GM12878 (cell line): ENCODE results near the gene OGA. TPM values are rescaled to one million over a fixed set of nuclear protein-coding genes. Genes with fewer than 3 reads are reported as not detected.

Source experiments
- ATAC-seq: fragments of 200-7000 bp; cut with Tn5 transposase; 3 replicates; pipeline ENCODE4 v1.9.1; 2020; ENCODE audit warnings: mild to moderate bottlenecking, moderate library complexity
- BruUV-seq: library from RNA; stranded (reverse); fragments of 400-500 nt; replicated peaks from 2 replicates; lab custom pipeline; 2021; lab: Mats Ljungman, UMichigan
- CTCF ChIA-PET: fragments of 300-600 bp; sonication (Branson Sonifier 250); formaldehyde crosslinking; extraction: SDS; loops from one replicate; lab custom pipeline; 2021; ENCODE audit warnings: inconsistent platforms; lab: Yijun Ruan, JAX
- POLR2A ChIA-PET: fragments of 350-600 bp; formaldehyde crosslinking; extraction: SDS; loops from one replicate; lab custom pipeline; 2021; ENCODE audit warnings: inconsistent platforms; lab: Charles Lee
- RAD21 ChIA-PET: fragments of 300-600 bp; sonication (Branson Sonifier 250); formaldehyde crosslinking; loops from one replicate; lab custom pipeline; 2023; ENCODE audit warnings: antibody characterized with exemption; ENCODE audit not compliant: unreplicated experiment; lab: Charles Lee
- SMC1A ChIA-PET: fragments of 300-600 bp; sonication (Branson Sonifier 250); formaldehyde crosslinking; loops from one replicate; lab custom pipeline; 2023; ENCODE audit not compliant: unreplicated experiment, uncharacterized antibody; lab: Charles Lee
- DNase-seq: peaks from one replicate; pipeline ENCODE4 v3.0.0-alpha.2; 2011; ENCODE audit warnings: low read depth, low spot score
- FAIRE-seq: peaks from 3 replicates; lab custom pipeline; 2011; peaks lifted over from hg19 to GRCh38; lab: Jason Lieb, UNC
- H2AFZ ChIP-seq: 2 replicates; pipeline ENCODE4 v1.6.0; 2011; ENCODE audit warnings: low read depth, low read length, control low read depth; ENCODE audit not compliant: control insufficient read depth
- H3K27ac ChIP-seq: 2 replicates; pipeline ENCODE4 v1.5.1; 2011; ENCODE audit warnings: control low read depth; ENCODE audit not compliant: control insufficient read depth, insufficient read depth
- H3K27me3 ChIP-seq, 2 experiments: replicated peaks in 1 of 2; 2 replicates each; pipeline versions ENCODE4 v1.6.0 to v1.6.1; 2011; ENCODE audit warnings: low read length in 1 of 2; ENCODE audit not compliant: control insufficient read depth in 2 of 2, insufficient read depth in 2 of 2
- H3K36me3 ChIP-seq, 2 experiments: 2 replicates each; pipeline ENCODE4 v1.5.1; 2011; ENCODE audit warnings: low read length in 1 of 2; ENCODE audit not compliant: control insufficient read depth in 2 of 2, insufficient read depth in 2 of 2
- H3K4me1 ChIP-seq: 2 replicates; pipeline ENCODE4 v1.6.1; 2011; ENCODE audit warnings: mild to moderate bottlenecking, low read length, moderate library complexity, mixed read lengths; ENCODE audit not compliant: control insufficient read depth, insufficient read depth
- H3K4me2 ChIP-seq: 2 replicates; pipeline ENCODE4 v1.6.0; 2011; ENCODE audit warnings: control low read depth; ENCODE audit not compliant: control insufficient read depth, insufficient read depth
- H3K4me3 ChIP-seq: fragments of 200-600 bp; sonication (generic); 2 replicates; pipeline ENCODE4 v1.5.1; 2016
- H3K79me2 ChIP-seq: 2 replicates; pipeline ENCODE4 v1.6.0; 2011; ENCODE audit warnings: low read length; ENCODE audit not compliant: control insufficient read depth, insufficient read depth
- H3K9ac ChIP-seq: 2 replicates; pipeline ENCODE4 v1.8.0; 2011; ENCODE audit warnings: low read length, control low read depth, mixed read lengths; ENCODE audit not compliant: control insufficient read depth, insufficient read depth
- H3K9me3 ChIP-seq: replicated peaks from 3 replicates; pipeline ENCODE4 v1.5.1; 2011; ENCODE audit warnings: mild to moderate bottlenecking, low read length; ENCODE audit not compliant: control insufficient read depth, insufficient read depth
- H4K20me1 ChIP-seq: 2 replicates; pipeline ENCODE4 v1.6.0; 2011; ENCODE audit not compliant: control insufficient read depth, insufficient read depth
- CBX5 ChIP-seq: sonication (generic); IDR thresholded peaks from 2 replicates; pipeline ENCODE4 v1.6.1; 2016; ENCODE audit warnings: low read depth, moderate library complexity, mild to moderate bottlenecking, inconsistent platforms
- CHD1 ChIP-seq: IDR thresholded peaks from 2 replicates; pipeline ENCODE4 v1.6.1; 2012; ENCODE audit warnings: low read depth, low read length, improper control_type of control experiment
- GABPA ChIP-seq: IDR thresholded peaks from 2 replicates; pipeline ENCODE4 v1.6.1; 2014; ENCODE audit warnings: antibody characterized with exemption, low read depth, mild to moderate bottlenecking, inconsistent platforms
- HDAC6 ChIP-seq: fragments of 200-600 bp; sonication (generic); IDR thresholded peaks from one replicate; pipeline ENCODE4 v1.8.0; 2017; ENCODE audit warnings: antibody characterized with exemption; ENCODE audit not compliant: unreplicated experiment
- POLR2AphosphoS5 ChIP-seq: IDR thresholded peaks from 2 replicates; pipeline ENCODE4 v1.6.1; 2011; ENCODE audit warnings: mild to moderate bottlenecking, low read length, inconsistent platforms
- SIX5 ChIP-seq: IDR thresholded peaks from 2 replicates; pipeline ENCODE4 v1.6.1; 2011; ENCODE audit warnings: mild to moderate bottlenecking, low read depth, low read length, moderate library complexity; ENCODE audit not compliant: severe bottlenecking
- WGBS: methylation state at CpG from one replicate; pipeline ENCODE4 v1.1.6; 2016; ENCODE audit warnings: low lambda C conversion rate; ENCODE audit not compliant: insufficient replicate concordance, insufficient coverage; ENCODE audit errors: missing lambda C conversion rate; 5-methylcytosine and 5-hydroxymethylcytosine counted together
- in situ Hi-C: fragments of 300-500 bp; cut with MboI; formaldehyde crosslinking; loops from 9 replicates; pipeline ENCODE4 v1.14.3; 2018; ENCODE audit warnings: mixed read lengths
- intact Hi-C: fragments of 100-400 bp; cut with micrococcal nuclease; formaldehyde crosslinking; loops from one replicate; pipeline ENCODE4 v1.14.2; 2022; ENCODE audit not compliant: unreplicated experiment
- polyA plus RNA-seq, 11 experiments: library from polyadenylated mRNA; depleted of rRNA in 4 of 11; unstranded in 6 of 11; stranded (reverse) in 5 of 11; fragments of >200 nt; fragmentation: Nextera tagmentation in 4 of 11; fragmentation: Illumina TruSeq in 1 of 11; extraction: Ambion mirVana in 4 of 11; extraction: Trizol in 1 of 11; gene quantifications; 1 replicate in 1 of 11; 2 replicates in 10 of 11; pipeline versions ENCODE4 v1.2.1 to v1.2.3, GENCODE V29; 2011 to 2016; ENCODE audit warnings: inconsistent platforms in 2 of 11, missing spikeins in 2 of 11, low read depth in 1 of 11
- total RNA-seq, 4 experiments: library from RNA; depleted of rRNA in 3 of 4; stranded (reverse); fragments of >200 nt in 3 of 4; fragmentation: Illumina TruSeq in 1 of 4; extraction: Trizol in 1 of 4; gene quantifications; 2 replicates each; pipeline versions ENCODE4 v1.2.1 to v1.2.3, GENCODE V29; 2013 to 2021
- TF ChIP-seq, protein P1 (sequence below): IDR thresholded peaks from 2 replicates; pipeline ENCODE4 v1.6.1; 2012; ENCODE audit warnings: low read depth, low read length, improper control_type of control experiment
- TF ChIP-seq, protein P2 (sequence below): IDR thresholded peaks from 2 replicates; pipeline ENCODE4 v1.6.1; 2011; ENCODE audit warnings: low read depth, mild to moderate bottlenecking, low read length, moderate library complexity, borderline replicate concordance; ENCODE audit errors: extremely low read depth
- TF ChIP-seq, protein P3 (sequence below): IDR thresholded peaks from 2 replicates; pipeline ENCODE4 v1.6.1; 2011; ENCODE audit warnings: low read depth, low read length, improper control_type of control experiment, borderline replicate concordance

OGA gene
- total and polyA plus RNA-seq, 10 of the 15 experiments (the other 5 are each of a cell fraction or from before 2014, with no cell fraction given), result 23.0 to 145 (median 85.2) TPM

DNA sequence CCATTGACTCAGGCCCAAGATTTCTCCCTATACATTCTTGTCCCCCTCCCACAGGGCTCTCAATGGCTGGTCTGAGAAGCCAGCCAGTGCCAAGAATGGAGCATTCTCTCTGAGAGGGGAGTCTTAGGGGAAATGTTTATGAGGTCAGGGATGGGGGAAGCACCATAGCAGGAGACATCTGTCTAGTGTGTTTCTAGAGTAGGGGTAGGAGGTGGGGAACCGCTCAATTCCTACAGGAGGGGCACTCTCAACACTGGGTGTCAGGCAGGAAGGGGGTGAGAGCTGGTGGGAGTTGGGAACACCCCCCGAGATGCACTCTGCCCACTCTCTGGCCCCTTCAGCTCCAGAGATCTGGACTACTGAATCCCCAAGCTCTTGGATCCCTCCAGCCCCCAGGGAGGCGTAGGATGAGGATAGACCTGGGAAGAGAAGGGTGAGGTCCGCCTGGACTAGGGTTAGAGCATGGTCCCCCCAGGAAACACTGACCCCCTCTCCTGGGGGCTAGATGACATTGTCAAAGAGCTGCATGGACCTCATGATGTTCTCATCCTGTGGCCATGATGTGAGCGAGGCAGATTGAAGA is 8.7 kb upstream of the OGA start:
- H3K27me3 ChIP-seq, result no peaks in the 10 kb centered on the region
- ChIA-PET CTCF (interaction anchor here (0.7 kb wide), 1 partner anchor 246 kb away, joined by 4 read pairs; no protein-coding TSS in a partner anchor), POLR2A (interaction anchor here (1.2 to 4.5 kb wide), 2 partner anchors 8 to 226 kb away, joined by 3 to 33 read pairs; partner anchors contain the start of gene OGA), RAD21 (no interaction called here), SMC1A (interaction anchor here (2.2 kb wide), 1 partner anchor 8 kb away, joined by 13 read pairs; the partner anchor contains the start of gene OGA)
- in situ Hi-C loops (no loop called here), intact Hi-C loops (no loop called here)
- TF ChIP-seq POLR2AphosphoS5 (no peak), SIX5 (no peak), CBX5 (no peak)
- TF ChIP-seq, protein P1, sequence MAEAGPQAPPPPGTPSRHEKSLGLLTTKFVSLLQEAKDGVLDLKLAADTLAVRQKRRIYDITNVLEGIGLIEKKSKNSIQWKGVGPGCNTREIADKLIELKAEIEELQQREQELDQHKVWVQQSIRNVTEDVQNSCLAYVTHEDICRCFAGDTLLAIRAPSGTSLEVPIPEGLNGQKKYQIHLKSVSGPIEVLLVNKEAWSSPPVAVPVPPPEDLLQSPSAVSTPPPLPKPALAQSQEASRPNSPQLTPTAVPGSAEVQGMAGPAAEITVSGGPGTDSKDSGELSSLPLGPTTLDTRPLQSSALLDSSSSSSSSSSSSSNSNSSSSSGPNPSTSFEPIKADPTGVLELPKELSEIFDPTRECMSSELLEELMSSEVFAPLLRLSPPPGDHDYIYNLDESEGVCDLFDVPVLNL, result no peak
- H3K79me2 ChIP-seq, result no peaks in the 10 kb centered on the region
- H3K9me3 ChIP-seq, result no peaks in the 10 kb centered on the region
- H3K4me2 ChIP-seq, result no peak overlapping the region
- WGBS, result 50% methylated on average over 5 of the region's 5 CpGs
- ATAC-seq, result no peak
- BruUV-seq, result no TSS peak
- H2AFZ ChIP-seq, result no peak overlapping the region
- DNase-seq, result no peak
- FAIRE-seq, result no peak
- peaks cover 19% of the 10 kb centered on the region for H3K4me1 ChIP-seq
- no peak overlapping the region for H3K9ac ChIP-seq
- H3K4me3 ChIP-seq, result no peak overlapping the region
- no peaks in the 10 kb centered on the region for H4K20me1 ChIP-seq
- no peak overlapping the region for H3K27ac ChIP-seq
- peaks cover 0 to 4% of the 10 kb centered on the region in 2 experiments; a peak in 1 of 4 replicates for H3K36me3 ChIP-seq

DNA sequence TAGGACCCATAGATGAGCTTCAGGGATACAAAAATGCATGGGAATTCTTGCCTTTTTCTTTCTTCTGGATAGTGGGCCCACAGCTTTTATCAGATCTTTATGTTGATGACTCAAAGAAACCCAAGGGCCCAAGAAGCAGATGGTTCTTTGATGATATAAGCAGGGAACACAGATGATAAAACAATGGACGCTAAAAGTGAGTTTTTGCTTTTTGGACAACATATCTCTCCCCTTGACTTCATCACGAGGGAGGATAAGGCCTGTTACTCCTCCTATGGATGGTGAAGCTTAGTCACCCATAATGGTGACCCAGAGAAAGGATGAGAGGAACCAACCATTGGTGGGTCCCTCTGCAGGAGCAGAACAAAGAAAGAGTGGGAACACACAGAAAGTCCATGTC is 6.5 kb upstream of the OGA start:
- H3K4me2 ChIP-seq, result no peak overlapping the region
- WGBS, result 48% methylated on average over 2 of the region's 2 CpGs
- RAD21 ChIA-PET, result interaction anchor here (0.6 kb wide), 1 partner anchor 66 kb away, joined by 4 read pairs; no protein-coding TSS in a partner anchor
- FAIRE-seq (no peak), ATAC-seq (no peak), DNase-seq (no peak)
- H3K79me2 ChIP-seq, result peaks cover 2% of the 10 kb centered on the region
- H3K27me3 ChIP-seq, result no peaks in the 10 kb centered on the region
- POLR2A ChIA-PET, result interaction anchor here (0.6 to 0.7 kb wide), 2 partner anchors 15 to 150 kb away, joined by 4 read pairs; no protein-coding TSS in a partner anchor
- BruUV-seq, result no TSS peak
- SMC1A ChIA-PET, result no interaction called here
- in situ Hi-C loops (no loop called here), intact Hi-C loops (no loop called here)
- H3K4me3 ChIP-seq, result no peak overlapping the region
- H2AFZ ChIP-seq, result no peak overlapping the region
- TF ChIP-seq HDAC6 (no peak), GABPA (no peak), CHD1 (no peak)
- TF ChIP-seq, protein P2, sequence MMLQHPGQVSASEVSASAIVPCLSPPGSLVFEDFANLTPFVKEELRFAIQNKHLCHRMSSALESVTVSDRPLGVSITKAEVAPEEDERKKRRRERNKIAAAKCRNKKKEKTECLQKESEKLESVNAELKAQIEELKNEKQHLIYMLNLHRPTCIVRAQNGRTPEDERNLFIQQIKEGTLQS, result no peak
- TF ChIP-seq, protein P3, sequence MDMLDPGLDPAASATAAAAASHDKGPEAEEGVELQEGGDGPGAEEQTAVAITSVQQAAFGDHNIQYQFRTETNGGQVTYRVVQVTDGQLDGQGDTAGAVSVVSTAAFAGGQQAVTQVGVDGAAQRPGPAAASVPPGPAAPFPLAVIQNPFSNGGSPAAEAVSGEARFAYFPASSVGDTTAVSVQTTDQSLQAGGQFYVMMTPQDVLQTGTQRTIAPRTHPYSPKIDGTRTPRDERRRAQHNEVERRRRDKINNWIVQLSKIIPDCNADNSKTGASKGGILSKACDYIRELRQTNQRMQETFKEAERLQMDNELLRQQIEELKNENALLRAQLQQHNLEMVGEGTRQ, result no peak
- H3K9ac ChIP-seq, result no peak overlapping the region
- H4K20me1 ChIP-seq, result no peaks in the 10 kb centered on the region
- no peaks in the 10 kb centered on the region for H3K9me3 ChIP-seq
- peaks cover 0 to 4% of the 10 kb centered on the region in 2 experiments; a peak in 1 of 4 replicates for H3K36me3 ChIP-seq
- H3K27ac ChIP-seq, result no peak overlapping the region
- peaks cover 1% of the 10 kb centered on the region for H3K4me1 ChIP-seq
- CTCF ChIA-PET, result interaction anchor here (1.4 kb wide), 1 partner anchor 186 kb away, joined by 3 read pairs; no protein-coding TSS in a partner anchor
